ENCODE data around the gene DCLK2.

DNA sequence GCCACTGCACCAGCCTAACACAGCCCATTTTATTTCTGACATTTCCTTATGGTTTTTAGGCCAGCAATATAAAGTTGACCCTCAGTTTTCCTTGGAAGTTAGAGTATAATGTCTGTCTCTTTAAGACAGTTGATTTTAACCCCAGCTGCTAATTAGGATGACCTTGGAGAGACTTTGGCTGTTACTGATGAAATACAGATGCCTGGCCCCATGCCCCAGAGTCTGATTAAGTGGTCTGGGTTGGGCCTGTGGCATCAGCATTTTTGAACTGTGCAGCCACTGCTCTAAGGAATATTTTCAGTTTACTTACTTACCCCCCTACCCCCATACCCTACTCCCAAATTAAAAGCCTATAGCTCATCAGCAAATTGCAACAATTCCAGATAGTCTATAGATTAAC, 85.8 kb downstream of the DCLK2 start:
- TF ChIP-seq CTCF (IDR thresholded peaks at IDR 0.05; ENCODE audit: low read depth, low read length) = no peak
- no peak for TF ChIP-seq EZH2phosphoT487 (IDR thresholded peaks at IDR 0.05; ENCODE audit: low read depth)

Data from OCI-LY3 (cell line).